Gastroesophageal sphincter (tissue), 3 donors: ENCODE results near the gene SFSWAP.

Experiments
- POLR2A ChIP-seq, 2 donors: fragments of 450-650 bp; IDR thresholded peaks; one replicate each; pipeline ENCODE4 v1.6.1; 2017; ENCODE audit warnings: antibody characterized with exemption in 2 of 2, mild to moderate bottlenecking in 2 of 2, moderate library complexity in 1 of 2
- POLR2AphosphoS5 ChIP-seq: sonication (generic); formaldehyde crosslinking; IDR thresholded peaks from one replicate; pipeline ENCODE4 v1.6.1; 2017; ENCODE audit warnings: antibody characterized with exemption
- TF ChIP-seq, protein P1 (sequence below), 4 experiments: fragments of 200-600 bp in 2 of 4; fragments of 450-650 bp in 2 of 4; sonication (generic) in 1 of 4; IDR thresholded peaks; one replicate each; pipeline ENCODE4 v1.5.1; 2017 to 2019; ENCODE audit warnings: antibody characterized with exemption in 4 of 4, mild to moderate bottlenecking in 2 of 4, moderate library complexity in 2 of 4

GRCh38 chr12:131735476-131736445 is 24.9 kb downstream of the SFSWAP start:
- TF ChIP-seq POLR2A (IDR thresholded peaks at IDR 0.05) (no peak), POLR2AphosphoS5 (no peak)
- TF ChIP-seq, protein P1, sequence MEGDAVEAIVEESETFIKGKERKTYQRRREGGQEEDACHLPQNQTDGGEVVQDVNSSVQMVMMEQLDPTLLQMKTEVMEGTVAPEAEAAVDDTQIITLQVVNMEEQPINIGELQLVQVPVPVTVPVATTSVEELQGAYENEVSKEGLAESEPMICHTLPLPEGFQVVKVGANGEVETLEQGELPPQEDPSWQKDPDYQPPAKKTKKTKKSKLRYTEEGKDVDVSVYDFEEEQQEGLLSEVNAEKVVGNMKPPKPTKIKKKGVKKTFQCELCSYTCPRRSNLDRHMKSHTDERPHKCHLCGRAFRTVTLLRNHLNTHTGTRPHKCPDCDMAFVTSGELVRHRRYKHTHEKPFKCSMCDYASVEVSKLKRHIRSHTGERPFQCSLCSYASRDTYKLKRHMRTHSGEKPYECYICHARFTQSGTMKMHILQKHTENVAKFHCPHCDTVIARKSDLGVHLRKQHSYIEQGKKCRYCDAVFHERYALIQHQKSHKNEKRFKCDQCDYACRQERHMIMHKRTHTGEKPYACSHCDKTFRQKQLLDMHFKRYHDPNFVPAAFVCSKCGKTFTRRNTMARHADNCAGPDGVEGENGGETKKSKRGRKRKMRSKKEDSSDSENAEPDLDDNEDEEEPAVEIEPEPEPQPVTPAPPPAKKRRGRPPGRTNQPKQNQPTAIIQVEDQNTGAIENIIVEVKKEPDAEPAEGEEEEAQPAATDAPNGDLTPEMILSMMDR (IDR thresholded peaks at IDR 0.05): no peak
